Stimulated activated CD8-positive, alpha-beta memory T cell treated with anti-CD3 and anti-CD28 coated beads, Interleukin-4, amount 100 ng/mL, for 4 hours (primary cell): Measurements from ENCODE around the gene HSPG2.

ENCODE experiments used
- DNase-seq, 2 donors: peaks; one replicate each; pipeline ENCODE4 v3.0.0-alpha.2; 2020; ENCODE audit warnings: low read depth in 2 of 2, low spot score in 1 of 2

The HSPG2 gene

GRCh38 chr1:21867451-21867996 lies 69.6 kb downstream of the HSPG2 start:
- no peak for DNase-seq

DNA sequence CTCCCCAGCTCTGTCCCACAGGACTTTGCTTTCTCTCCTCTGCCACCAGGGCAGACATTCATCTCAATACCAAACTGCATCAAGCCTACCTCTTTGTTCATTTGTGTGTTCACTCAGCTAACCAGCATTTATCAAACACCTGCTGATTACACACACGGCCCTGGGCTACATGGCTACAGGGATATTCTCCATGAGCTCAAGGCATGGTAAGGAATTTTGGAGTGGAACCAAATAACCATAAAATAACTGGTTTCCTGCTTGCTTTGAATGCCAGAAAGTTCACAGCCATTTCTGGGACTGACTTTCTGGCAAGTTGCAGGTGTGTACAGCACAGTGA lies 70.4 kb downstream of the HSPG2 start:
- DNase-seq, result no peak

DNA sequence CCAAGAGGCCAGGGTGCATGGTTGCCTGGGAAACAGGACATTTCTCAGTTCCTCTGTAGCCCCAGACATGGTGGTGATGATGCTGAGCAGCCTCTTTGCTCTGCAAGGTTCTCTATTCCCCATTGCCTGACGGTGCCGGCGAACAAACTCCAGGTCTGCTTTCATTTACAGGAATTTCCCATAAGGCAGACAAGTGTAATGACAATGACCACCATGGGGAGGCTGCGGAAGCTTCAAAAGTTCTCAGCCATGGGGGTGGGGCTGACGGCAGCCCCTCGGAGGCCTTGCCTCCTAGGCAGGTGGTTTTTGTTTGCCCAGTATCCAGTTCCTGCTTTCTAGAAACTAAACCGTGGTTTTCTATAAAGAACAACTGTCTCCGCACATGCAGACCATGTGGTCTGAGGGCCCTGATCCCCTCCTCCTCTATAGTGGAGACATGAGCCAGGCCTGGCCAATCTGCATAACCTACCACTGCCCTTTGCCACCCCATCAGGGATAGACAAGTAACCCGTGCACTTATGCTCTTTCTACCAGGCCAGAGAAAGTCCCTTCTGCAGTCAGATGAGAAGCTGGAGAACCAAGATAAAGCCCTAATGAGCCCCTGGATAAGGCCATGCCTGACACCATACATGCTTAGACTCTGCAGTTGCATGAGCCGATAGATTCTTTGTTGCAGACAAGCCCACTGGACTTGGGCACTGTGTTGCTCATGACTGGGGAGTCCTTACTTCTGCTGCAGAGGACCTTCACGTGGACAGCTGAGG lies 71.0 kb downstream of the HSPG2 start:
- no peak for DNase-seq

GRCh38 chr1:21865609-21865942 lies 71.5 kb downstream of the HSPG2 start:
- DNase-seq, result no peak

GRCh38 chr1:21864730-21865129 lies 72.4 kb downstream of the HSPG2 start:
- DNase-seq, result no peak

DNA sequence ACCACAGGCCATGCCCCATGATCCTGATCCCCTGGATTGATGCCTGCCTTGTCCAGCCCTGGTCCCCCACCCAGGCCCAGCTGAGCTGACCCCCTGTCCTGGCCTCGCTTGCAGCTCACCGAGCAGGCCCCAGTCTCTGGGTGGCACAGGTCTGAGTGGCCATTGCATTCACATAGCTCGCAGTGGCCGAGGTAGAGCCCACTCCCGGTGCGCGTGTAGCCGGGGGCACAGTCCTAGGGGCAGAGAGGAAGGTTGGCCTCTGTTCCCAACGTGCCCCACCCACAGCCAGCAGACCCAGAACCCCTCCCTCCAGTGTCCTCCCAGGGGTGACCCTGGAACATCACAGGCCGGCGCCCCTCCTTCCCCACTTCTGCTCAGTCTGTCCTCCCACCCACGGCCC lies 73.1 kb downstream of the HSPG2 start:
- no peak for DNase-seq

GRCh38 chr1:21861602-21862429 lies 75.3 kb downstream of the HSPG2 start:
- no peak for DNase-seq

- DNase-seq, result no peak
Measured at GRCh38 chr1:21860971-21861370, 76.1 kb downstream of the HSPG2 start.

GRCh38 chr1:21859669-21860179 lies 77.4 kb downstream of the HSPG2 start:
- no peak for DNase-seq

DNA sequence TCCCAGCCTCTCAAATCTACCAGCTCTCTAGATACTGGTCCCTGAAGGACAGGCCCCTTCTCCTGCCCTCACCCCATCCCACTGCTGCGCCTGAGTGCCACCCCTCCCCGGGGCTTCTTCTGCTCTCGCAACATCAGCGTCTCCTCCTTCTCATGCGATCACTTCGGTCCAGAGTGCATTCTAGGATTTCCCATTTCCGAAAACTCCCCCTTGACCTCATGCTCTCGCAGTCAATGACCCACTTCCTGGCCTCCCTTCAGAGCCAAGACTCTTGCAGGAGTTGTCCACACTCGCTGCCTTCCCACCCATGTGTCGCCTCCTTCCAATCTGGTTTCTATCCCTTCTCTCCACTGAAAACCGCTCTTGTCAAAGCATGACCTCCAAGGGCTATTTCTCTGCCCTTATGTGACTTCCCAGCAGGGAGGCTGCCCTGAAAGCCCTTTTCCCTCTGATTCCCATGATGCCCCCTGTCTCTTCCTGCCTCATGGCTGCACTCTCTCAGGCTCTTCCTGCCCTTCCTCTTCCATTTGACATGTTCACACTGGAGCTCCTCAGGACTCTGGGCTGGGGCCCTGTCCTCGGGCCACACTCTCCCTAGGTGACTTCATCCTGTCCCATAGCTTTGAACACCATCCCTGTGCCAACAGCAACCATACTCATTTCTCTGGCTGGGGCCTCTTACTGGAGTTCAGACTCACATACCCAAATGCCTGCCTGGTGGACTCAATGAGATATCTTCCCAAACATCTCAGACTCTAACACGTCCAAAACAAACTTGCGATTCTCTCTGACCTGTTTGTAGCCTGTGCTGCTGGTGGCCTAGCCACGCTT lies 79.1 kb downstream of the HSPG2 start:
- DNase-seq, result no peak

DNA sequence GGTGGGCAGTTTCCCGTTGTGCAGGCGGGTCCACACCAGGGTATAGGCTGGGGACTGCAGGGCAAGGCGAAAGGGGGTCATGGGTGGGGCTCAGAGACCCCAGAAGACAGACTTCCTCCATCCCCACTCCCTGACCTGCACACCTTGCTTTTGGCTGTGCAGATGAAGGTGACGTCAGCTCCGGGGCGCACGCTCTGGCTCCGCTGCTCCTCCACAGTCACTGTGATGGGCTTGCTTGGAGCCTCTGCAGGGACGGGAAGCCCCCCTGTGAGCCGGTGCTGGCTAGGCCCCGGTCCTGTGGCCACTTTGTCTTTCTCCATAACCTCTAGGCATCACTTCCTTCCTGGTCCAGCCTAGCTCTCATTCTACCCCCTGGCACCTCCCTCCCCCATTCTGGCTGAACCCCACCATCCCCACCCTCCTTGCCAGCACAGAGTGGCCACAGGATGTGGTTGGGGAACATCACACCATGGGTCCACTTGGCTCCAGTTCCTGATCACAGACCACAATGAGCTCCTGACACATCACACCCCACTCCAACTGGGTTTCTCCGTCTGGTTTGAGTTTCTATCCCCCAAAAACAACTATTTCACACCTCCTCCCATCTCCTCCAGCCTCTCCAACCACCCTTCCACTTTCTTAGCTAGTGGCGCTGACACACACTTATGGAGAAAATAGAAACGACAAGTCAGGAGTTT lies 79.8 kb downstream of the HSPG2 start:
- no peak for DNase-seq

GRCh38 chr1:21855257-21856096 lies 81.6 kb downstream of the HSPG2 start:
- DNase-seq, result no peak

GRCh38 chr1:21854751-21855131 lies 82.4 kb downstream of the HSPG2 start:
- no peak for DNase-seq

DNA sequence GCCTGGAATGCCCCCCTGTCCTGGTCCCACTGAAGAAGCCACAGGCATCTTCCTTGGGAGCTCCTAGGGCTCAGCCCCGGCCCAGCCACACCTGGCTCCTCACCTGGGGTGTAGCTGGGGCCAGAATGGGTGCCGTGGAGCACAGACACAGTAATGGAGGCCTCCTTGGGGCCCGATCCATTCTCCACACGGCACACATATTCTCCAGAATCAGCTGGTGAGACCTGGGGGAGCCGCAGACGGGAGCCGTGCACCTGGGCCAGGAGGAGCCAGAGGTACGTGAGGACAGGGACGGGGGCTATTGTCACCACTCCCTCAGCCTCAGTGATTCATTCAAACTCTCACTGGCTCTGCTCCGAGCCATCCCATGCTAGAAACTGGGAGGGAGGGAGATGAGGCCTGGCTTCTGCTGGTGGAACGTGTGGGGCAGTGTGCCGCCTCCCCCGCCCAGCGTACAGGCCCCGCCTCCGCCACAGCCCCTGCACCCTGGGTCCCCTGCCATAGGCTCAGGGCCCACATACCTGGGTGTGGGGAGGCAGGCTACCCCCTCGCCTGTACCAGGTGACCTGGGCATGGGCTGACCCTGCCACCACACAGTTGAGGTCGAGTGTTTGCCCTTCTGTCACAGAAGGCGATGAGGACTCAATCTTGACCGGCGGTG lies 82.9 kb downstream of the HSPG2 start:
- no peak for DNase-seq

- no peak for DNase-seq
Measured at GRCh38 chr1:21853131-21853427, 84.0 kb downstream of the HSPG2 start.

- no peak for DNase-seq
Measured at GRCh38 chr1:21852282-21853130, 84.6 kb downstream of the HSPG2 start.

DNA sequence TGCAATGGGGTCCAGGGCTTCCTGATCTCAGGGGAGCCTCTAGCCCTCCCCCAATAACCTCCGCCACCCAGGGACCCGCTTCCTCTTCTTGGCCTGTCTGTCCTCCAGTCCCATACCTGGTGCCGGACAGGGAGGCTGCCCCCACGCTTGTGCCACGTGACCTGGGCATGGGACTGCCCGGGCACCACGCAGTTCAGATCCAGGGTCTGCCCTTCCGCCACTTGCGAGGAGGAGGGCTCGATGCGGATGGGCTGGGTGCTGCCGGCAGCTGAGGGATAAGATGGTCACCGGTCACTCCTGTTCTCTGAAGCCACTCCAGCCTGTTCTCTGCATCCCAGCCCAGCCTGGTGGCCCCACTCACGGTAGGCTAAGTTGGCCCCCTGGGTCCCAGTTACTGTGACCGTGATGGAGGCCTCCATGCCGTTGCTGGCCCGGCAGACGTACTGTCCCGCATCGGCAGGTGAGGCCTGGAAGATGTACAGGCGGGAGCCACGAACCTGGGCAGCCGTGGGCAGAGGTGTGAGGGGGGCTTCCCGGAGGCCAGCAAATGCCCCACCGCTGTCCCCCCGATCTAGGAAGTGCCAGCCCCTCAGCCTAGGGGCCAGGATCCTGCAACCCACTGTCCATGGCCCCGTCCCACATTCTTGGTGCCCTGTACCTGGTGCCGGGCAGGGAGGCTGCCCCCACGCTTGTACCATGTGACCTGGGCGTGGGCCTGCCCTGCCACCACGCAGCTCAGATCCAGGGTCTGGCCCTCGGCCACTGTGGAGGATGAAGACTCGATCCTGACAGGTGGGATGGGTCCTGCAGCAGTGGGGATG lies 85.5 kb downstream of the HSPG2 start:
- DNase-seq, result no peak
